Measurements from ENCODE around the gene KLHL21.

Gene KLHL21

GRCh38 chr1:6614019-6614928 lies 11.6 kb upstream of the KLHL21 start:
- no CpG with 5 or more reads among the region's 117 CpGs for WGBS (ENCODE audit: extremely low coverage, insufficient coverage, low lambda C conversion rate)
- H3K9ac ChIP-seq (ENCODE audit: low read length) = peak overlapping the region; percentile 91
- no peak overlapping the region for H2BK5ac ChIP-seq (ENCODE audit: low read length)
- peaks cover 7% of the 10 kb centered on the region for H3K79me1 ChIP-seq (ENCODE audit: low read length)
- DNase-seq = peak; percentile 46
- no peak overlapping the region for H3K23ac ChIP-seq (ENCODE audit: low read length)
- peak overlapping the region; percentile 98 for H3K18ac ChIP-seq (ENCODE audit: low read length)
- H4K8ac ChIP-seq (ENCODE audit: low read depth, low read length) = peak overlapping the region; percentile 82
- peak overlapping the region; percentile 34 for H2BK120ac ChIP-seq (ENCODE audit: low read depth, low read length)
- H3K4me3 ChIP-seq (ENCODE audit: low read length) = peak overlapping the region; percentile 85
- no peak overlapping the region for H4K5ac ChIP-seq (ENCODE audit: low read length)
- H3K27me3 ChIP-seq (ENCODE audit: insufficient read depth, low read length, poor library complexity) = no peaks in the 10 kb centered on the region
- H3K4ac ChIP-seq (ENCODE audit: low read depth, low read length) = peak overlapping the region; percentile 91
- H2BK15ac ChIP-seq (replicated peaks; ENCODE audit: low read depth) = peak overlapping the region; percentile 59
- no peaks in the 10 kb centered on the region for H3K4me1 ChIP-seq (ENCODE audit: control insufficient read depth, low read depth, low read length)
- H3K56ac ChIP-seq (ENCODE audit: low read length) = peak overlapping the region; percentile 96
- H3K36me3 ChIP-seq (ENCODE audit: control insufficient read depth, insufficient read depth, low read length) = peaks cover 3% of the 10 kb centered on the region
- H2AK5ac ChIP-seq (ENCODE audit: low read length) = no peak overlapping the region
- H3K4me2 ChIP-seq (ENCODE audit: low read length) = no peak overlapping the region
- peaks cover 31% of the 10 kb centered on the region for H3K79me2 ChIP-seq (ENCODE audit: control insufficient read depth, insufficient read depth, low read length)
- peak overlapping the region; percentile 94 for H3K27ac ChIP-seq (ENCODE audit: low read depth, low read length)

DNA sequence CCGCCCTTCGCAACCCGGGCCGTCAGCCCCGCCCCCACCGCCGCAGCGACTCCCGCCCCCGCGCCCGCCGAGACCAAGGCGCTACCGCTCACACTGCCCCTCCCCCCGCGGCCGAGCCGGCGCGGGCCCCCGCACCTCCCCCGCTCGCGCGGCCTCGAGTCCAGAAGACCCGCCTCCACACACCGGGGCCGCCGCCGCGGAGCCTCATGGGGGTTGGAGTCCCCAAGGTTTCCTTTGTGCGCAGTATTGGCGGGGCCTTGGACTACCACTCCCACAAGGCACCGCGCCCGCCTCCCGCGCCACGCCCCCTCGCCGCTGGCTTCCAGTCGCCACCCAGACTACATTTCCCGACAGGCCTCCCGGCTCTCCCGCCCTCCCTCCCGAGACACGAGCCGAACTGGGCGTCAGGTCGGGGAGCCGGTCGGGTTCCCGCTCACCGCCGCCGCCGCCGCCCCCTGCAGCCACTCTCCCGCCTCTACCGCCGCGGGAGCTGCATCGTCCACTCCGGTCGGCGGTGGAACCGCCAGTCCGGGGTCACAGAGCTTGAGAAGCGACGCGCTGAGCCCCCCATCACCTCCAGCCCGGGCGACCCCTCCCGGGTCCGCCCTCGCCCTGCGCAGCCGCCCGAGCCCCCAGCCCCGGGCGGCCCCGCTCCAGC lies 10.8 kb upstream of the KLHL21 start, which contains the start of gene PHF13:
Gene PHF13, plus strand, starts transcription at position 371 of the 658 bp plus-strand sequence. CDS start 336 bp downstream, outside the sequence.
- Histone ChIP-seq H3K27me3 (ENCODE audit: insufficient read depth, low read length, poor library complexity) (no peaks in the 10 kb centered on the region), H3K4me3 (ENCODE audit: low read length) (peak within 1 kb of the TSS; percentile 85), H3K79me2 (ENCODE audit: control insufficient read depth, insufficient read depth, low read length) (peaks cover 31% of the 10 kb centered on the region), H2AK5ac (ENCODE audit: low read length) (no peak within 1 kb of the TSS), H3K4ac (ENCODE audit: low read depth, low read length) (peak within 1 kb of the TSS; percentile 94), H3K4me2 (ENCODE audit: low read length) (peak within 1 kb of the TSS; percentile 93), H3K56ac (ENCODE audit: low read length) (peak within 1 kb of the TSS; percentile 96), H3K9ac (ENCODE audit: low read length) (peak within 1 kb of the TSS; percentile 91), H2BK15ac (replicated peaks; ENCODE audit: low read depth) (peak within 1 kb of the TSS; percentile 59), H3K4me1 (ENCODE audit: control insufficient read depth, low read depth, low read length) (no peaks in the 10 kb centered on the region), H3K36me3 (ENCODE audit: control insufficient read depth, insufficient read depth, low read length) (peaks cover 3% of the 10 kb centered on the region), H2BK5ac (ENCODE audit: low read length) (no peak within 1 kb of the TSS), H3K27ac (ENCODE audit: low read depth, low read length) (peak within 1 kb of the TSS; percentile 94), H4K5ac (ENCODE audit: low read length) (no peak within 1 kb of the TSS), H3K18ac (ENCODE audit: low read length) (peak within 1 kb of the TSS; percentile 100), H3K23ac (ENCODE audit: low read length) (no peak within 1 kb of the TSS), H4K8ac (ENCODE audit: low read depth, low read length) (peak within 1 kb of the TSS; percentile 82), H2BK120ac (ENCODE audit: low read depth, low read length) (peak within 1 kb of the TSS; percentile 75), H3K79me1 (ENCODE audit: low read length) (peaks cover 6% of the 10 kb centered on the region)
- peak; percentile 99 for DNase-seq
- no CpG with 5 or more reads among the region's 84 CpGs for WGBS (ENCODE audit: extremely low coverage, insufficient coverage, low lambda C conversion rate)

GRCh38 chr1:6612641-6613360 lies 10.1 kb upstream of the KLHL21 start:
- peak overlapping the region; percentile 64 for H3K27ac ChIP-seq (ENCODE audit: low read depth, low read length)
- no peak overlapping the region for H2AK5ac ChIP-seq (ENCODE audit: low read length)
- peak overlapping the region; percentile 75 for H2BK120ac ChIP-seq (ENCODE audit: low read depth, low read length)
- H3K79me1 ChIP-seq (ENCODE audit: low read length) = peaks cover 5% of the 10 kb centered on the region
- no peak overlapping the region for H2BK5ac ChIP-seq (ENCODE audit: low read length)
- peak overlapping the region; percentile 83 for H3K9ac ChIP-seq (ENCODE audit: low read length)
- H4K8ac ChIP-seq (ENCODE audit: low read depth, low read length) = no peak overlapping the region
- H3K23ac ChIP-seq (ENCODE audit: low read length) = no peak overlapping the region
- H3K4me2 ChIP-seq (ENCODE audit: low read length) = peak overlapping the region; percentile 93
- H3K27me3 ChIP-seq (ENCODE audit: insufficient read depth, low read length, poor library complexity) = no peaks in the 10 kb centered on the region
- H3K4ac ChIP-seq (ENCODE audit: low read depth, low read length) = peak overlapping the region; percentile 94
- no CpG with 5 or more reads among the region's 67 CpGs for WGBS (ENCODE audit: extremely low coverage, insufficient coverage, low lambda C conversion rate)
- peak overlapping the region; percentile 55 for H3K4me3 ChIP-seq (ENCODE audit: low read length)
- peaks cover 26% of the 10 kb centered on the region for H3K79me2 ChIP-seq (ENCODE audit: control insufficient read depth, insufficient read depth, low read length)
- DNase-seq = peak; percentile 58
- H3K4me1 ChIP-seq (ENCODE audit: control insufficient read depth, low read depth, low read length) = no peaks in the 10 kb centered on the region
- H2BK15ac ChIP-seq (replicated peaks; ENCODE audit: low read depth) = no peak overlapping the region
- H3K36me3 ChIP-seq (ENCODE audit: control insufficient read depth, insufficient read depth, low read length) = peaks cover 2% of the 10 kb centered on the region
- H3K56ac ChIP-seq (ENCODE audit: low read length) = peak overlapping the region; percentile 88
- H4K5ac ChIP-seq (ENCODE audit: low read length) = no peak overlapping the region
- peak overlapping the region; percentile 100 for H3K18ac ChIP-seq (ENCODE audit: low read length)

- H3K4me1 ChIP-seq (ENCODE audit: control insufficient read depth, low read depth, low read length) = peaks cover 8% of the 10 kb centered on the region
- peak overlapping the region; percentile 91 for H3K56ac ChIP-seq (ENCODE audit: low read length)
- H2AK5ac ChIP-seq (ENCODE audit: low read length) = no peak overlapping the region
- peak overlapping the region; percentile 82 for H3K4ac ChIP-seq (ENCODE audit: low read depth, low read length)
- H3K9ac ChIP-seq (ENCODE audit: low read length) = peak overlapping the region; percentile 72
- no CpG with 5 or more reads among the region's 19 CpGs for WGBS (ENCODE audit: extremely low coverage, insufficient coverage, low lambda C conversion rate)
- H3K27ac ChIP-seq (ENCODE audit: low read depth, low read length) = peak overlapping the region; percentile 95
- H3K27me3 ChIP-seq (ENCODE audit: insufficient read depth, low read length, poor library complexity) = no peaks in the 10 kb centered on the region
- H4K5ac ChIP-seq (ENCODE audit: low read length) = peak overlapping the region; percentile 66
- H2BK5ac ChIP-seq (ENCODE audit: low read length) = peak overlapping the region; percentile 52
- peak overlapping the region; percentile 66 for H3K4me2 ChIP-seq (ENCODE audit: low read length)
- peak; percentile 96 for DNase-seq
- H2BK120ac ChIP-seq (ENCODE audit: low read depth, low read length) = peak overlapping the region; percentile 3
- peaks cover under 1% of the 10 kb centered on the region for H3K36me3 ChIP-seq (ENCODE audit: control insufficient read depth, insufficient read depth, low read length)
- H4K8ac ChIP-seq (ENCODE audit: low read depth, low read length) = no peak overlapping the region
- H3K79me2 ChIP-seq (ENCODE audit: control insufficient read depth, insufficient read depth, low read length) = peaks cover 30% of the 10 kb centered on the region
- no peak overlapping the region for H2BK15ac ChIP-seq (replicated peaks; ENCODE audit: low read depth)
- peak overlapping the region; percentile 51 for H3K18ac ChIP-seq (ENCODE audit: low read length)
- H3K4me3 ChIP-seq (ENCODE audit: low read length) = no peak overlapping the region
- peaks cover 17% of the 10 kb centered on the region for H3K79me1 ChIP-seq (ENCODE audit: low read length)
- H3K23ac ChIP-seq (ENCODE audit: low read length) = no peak overlapping the region
Measured at GRCh38 chr1:6603915-6604558, 1.4 kb upstream of the KLHL21 start.

DNA sequence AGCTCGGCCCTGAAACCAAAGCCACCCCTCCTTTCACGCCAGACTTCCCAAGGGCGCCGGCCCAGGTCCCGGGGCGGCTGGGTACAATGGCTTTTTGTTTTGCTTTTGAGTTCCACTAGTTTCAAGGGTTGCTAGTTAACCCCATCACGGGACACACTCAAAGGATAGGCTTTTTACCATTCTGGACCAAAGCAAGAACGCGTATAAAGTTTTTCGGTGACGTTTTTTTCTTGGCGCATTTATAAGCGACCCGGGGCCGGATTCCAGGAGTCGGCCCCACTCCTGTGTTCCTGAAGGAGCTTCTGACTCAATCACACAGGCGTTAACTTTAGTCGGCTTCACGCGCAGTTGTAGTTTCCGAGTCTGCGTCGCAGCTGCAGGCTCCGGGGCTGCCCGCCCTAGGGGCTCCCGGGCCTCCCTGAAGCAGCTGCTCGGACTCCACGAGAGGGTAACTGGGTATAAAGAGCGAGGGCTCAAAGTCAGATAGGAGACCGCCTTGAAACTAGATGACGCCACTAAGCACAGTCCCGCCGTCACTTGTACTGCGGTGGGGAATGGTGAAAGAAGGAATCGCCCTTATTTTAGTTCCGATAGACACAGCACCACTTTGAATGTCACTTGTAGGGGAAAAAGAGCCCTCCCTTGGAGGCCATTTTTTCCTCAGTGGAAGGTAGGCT lies 707 bp upstream of the KLHL21 start:
- Histone ChIP-seq H3K18ac (ENCODE audit: low read length) (peak overlapping the region; percentile 51), H2BK120ac (ENCODE audit: low read depth, low read length) (peak overlapping the region; percentile 3), H3K27ac (ENCODE audit: low read depth, low read length) (peak overlapping the region; percentile 95), H2BK15ac (replicated peaks; ENCODE audit: low read depth) (no peak overlapping the region), H3K56ac (ENCODE audit: low read length) (peak overlapping the region; percentile 91), H3K79me2 (ENCODE audit: control insufficient read depth, insufficient read depth, low read length) (peaks cover 33% of the 10 kb centered on the region), H3K36me3 (ENCODE audit: control insufficient read depth, insufficient read depth, low read length) (peaks cover 3% of the 10 kb centered on the region), H3K4me1 (ENCODE audit: control insufficient read depth, low read depth, low read length) (peaks cover 8% of the 10 kb centered on the region), H3K4me3 (ENCODE audit: low read length) (peak overlapping the region; percentile 46), H3K4me2 (ENCODE audit: low read length) (peak overlapping the region; percentile 66), H3K9ac (ENCODE audit: low read length) (peak overlapping the region; percentile 72), H3K79me1 (ENCODE audit: low read length) (peaks cover 18% of the 10 kb centered on the region), H3K27me3 (ENCODE audit: insufficient read depth, low read length, poor library complexity) (no peaks in the 10 kb centered on the region), H2AK5ac (ENCODE audit: low read length) (no peak overlapping the region), H4K8ac (ENCODE audit: low read depth, low read length) (peak overlapping the region; percentile 30), H3K23ac (ENCODE audit: low read length) (no peak overlapping the region), H4K5ac (ENCODE audit: low read length) (peak overlapping the region; percentile 66), H3K4ac (ENCODE audit: low read depth, low read length) (peak overlapping the region; percentile 82), H2BK5ac (ENCODE audit: low read length) (peak overlapping the region; percentile 52)
- peak; percentile 80 for DNase-seq
- WGBS (ENCODE audit: extremely low coverage, insufficient coverage, low lambda C conversion rate) = no CpG with 5 or more reads among the region's 36 CpGs
